MV-4-11 (cell line): ENCODE data around the gene IER5.

ENCODE experiments used
- DNase-seq: peaks from one replicate; lab custom pipeline; 2025; lab: John Stamatoyannopoulos, UW

The IER5 gene

DNA sequence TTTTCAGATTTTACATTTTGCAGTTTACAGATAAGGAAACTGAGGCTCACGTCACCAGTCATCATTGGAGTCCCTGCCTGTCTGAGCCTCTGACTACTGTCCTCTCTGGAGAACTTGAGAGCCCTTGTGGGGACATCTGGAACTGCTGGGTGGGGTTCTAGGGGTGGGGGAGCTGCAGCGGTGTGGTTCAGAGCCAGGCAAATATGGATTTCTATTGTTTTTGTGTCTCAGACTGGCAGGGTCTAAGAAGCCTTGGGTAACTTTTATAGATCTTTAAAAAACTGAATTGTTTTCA is 46.9 kb downstream of the IER5 start:
- no peak for DNase-seq

DNA sequence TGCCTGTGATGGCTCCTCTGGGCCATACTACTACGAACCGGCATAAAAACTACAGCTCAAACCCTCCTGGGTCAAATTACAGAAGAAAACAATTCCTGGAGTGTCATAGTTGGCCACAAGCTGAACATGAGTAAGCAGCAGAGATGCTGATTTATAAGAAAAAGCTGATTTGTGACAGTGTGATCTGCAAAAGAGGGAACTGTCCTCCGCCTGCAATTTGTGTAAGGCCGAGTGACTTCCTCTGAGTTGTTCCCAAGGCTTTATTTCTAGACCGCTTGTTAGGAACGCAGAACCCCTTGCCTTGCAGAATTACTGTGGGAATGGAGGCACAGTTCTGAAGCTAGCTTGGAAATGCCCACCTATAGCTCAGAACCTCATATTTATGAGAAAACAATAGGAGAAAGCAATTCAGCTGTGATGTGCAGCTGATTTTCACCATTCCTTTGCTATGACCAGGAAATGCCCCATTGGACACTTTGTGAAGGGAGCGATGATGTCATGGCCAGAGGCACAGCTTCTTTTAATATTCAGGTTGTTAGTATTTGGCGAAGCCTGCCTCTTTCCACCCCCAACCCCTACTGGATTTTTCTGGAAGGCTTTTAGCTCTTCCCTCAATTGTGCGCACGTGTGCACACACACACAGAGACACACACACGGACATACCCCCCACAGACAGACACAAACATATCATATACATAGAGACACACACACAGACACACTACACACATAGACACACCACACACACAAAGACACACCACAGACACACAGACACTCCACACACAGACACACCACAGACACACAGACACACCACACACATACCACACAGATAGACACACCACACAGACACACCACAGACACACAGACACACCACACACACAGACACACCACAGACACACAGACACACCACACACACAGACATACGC is 47.6 kb downstream of the IER5 start:
- peak; percentile 87 for DNase-seq

DNA sequence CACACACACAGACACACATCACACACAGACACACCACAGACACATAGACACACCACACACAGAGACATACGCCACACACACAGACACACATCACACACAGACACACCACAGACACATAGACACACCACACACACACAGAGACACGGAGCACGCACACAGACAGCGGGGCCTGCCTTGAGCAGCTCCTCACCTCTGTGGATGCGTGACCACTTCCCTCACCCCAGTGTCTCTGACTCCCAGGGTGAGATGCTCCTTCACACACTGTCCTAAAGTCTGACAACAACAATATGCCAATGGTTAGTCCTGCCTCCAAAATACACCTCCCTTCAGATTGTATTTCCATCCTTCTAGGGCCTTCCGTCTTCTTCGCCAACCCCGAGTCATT is 48.2 kb downstream of the IER5 start:
- no peak for DNase-seq

DNA sequence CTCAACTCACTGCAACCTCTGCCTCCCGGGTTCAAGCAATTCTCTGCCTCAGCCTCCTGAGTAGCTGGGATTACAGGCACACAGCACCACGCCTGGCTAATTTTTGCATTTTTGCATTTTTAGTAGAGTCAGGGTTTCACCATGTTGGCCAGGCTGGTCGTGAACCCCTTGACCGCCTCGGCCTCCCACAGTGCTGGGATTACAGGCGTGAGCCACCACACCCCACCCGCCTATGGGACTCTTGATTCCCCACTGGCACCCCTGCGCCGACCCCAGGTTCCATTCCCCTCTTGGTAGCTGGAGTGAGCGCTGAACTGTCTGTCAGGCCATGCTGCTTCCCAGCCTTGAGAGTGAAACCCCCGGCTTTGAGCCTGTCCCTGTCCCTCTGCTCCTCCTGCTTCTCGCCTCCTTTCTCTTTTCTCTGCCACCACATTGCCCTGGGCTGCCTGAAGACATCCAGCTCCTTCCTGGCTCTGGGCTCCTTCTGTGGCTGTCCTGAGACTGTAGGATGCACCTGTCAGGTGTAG is 48.8 kb downstream of the IER5 start:
- no peak for DNase-seq

DNA sequence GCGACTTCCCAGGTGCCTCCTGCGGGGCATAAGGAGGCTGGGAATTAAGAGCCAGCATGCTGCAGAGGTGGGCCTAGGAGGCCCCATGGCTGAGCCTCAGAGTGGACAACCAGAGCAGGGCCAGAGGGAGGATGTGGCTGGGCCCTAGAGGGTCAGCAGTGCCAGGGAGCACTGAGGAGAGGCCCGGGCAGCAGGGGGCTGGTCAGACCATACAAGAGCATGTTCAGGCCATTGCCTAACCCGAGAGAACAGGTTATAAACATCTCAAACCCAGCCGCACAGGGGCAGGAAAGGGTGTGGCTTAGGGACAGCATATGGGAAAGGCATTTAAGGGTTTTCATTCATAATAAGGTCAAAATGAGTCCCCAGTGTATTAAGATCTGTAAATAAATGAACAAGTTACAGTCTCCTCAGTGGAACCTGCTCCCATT is 51.1 kb downstream of the IER5 start:
- no peak for DNase-seq

DNA sequence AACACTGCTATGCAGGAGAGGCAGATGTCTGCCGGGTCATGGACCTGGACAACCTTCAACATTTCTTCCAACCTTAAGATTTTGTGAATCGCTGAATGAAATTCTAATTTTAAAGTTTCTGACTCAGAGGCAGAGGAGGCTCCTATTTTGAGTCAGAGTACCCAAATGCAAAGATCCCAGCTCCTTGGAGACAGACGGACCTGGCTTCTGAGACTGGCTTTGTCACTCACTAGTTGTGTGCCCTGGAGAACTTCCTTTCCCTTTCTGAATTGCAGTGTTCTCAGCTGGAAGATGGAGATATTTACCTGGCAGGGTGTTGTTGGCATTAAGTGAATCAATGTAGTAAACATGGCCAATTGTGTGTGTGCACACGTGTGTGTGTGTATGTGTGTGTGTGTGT is 51.9 kb downstream of the IER5 start:
- no peak for DNase-seq

DNA sequence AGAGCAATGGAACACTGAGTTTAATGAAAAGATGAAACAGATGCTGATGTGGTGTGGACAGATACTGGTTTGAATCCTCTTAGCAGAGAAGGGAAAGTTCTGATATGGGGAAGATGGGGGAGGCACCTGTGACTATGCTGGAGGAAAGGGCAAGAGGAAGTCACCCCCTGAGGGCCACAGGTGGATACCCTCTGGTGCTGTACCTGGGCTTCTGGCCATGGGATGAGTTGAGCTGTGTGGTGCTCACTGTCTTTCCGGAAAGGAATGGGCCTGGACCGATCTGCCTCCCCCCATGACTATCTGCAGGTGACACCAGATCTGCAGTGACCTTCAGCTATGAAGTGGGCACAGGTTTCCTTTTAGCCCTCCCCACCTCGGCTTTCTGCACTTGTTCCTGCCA is 52.4 kb downstream of the IER5 start:
- DNase-seq = no peak

DNA sequence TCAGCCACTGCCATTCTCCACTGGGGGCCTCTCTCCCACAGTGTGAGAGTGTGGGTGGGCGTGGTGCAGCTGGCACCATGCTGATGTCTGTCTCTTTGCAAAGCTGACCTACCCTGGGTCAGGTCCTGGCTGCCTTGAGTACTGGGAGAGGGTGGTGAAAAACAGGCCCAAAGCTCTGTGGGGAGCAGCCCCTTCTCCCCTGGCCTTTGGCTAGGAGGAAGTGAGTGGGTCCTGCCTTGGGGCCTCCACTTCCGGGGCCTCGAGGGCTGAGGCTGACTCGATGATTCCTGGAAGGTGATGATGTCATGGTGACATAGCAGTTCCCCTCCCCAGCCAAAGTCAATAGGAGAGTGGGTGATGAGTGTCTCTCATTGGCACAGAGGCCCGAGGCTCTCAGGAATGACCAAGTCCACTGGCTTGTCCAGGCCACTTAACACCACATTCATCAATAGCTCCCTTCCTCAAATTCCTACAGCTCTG is 53.0 kb downstream of the IER5 start:
- DNase-seq = peak; percentile 45
